Sigmoid colon (tissue), 7 donors: ENCODE measurements around the gene MPP3. TPM values are rescaled to one million over a fixed set of nuclear protein-coding genes. Genes with fewer than 3 reads are reported as not detected.

ENCODE experiments used
- DNase-seq: peaks from one replicate; pipeline ENCODE4 v3.0.0-alpha.2; 2019
- H3K27ac ChIP-seq, 4 donors: fragments of 200-600 bp; sonication (generic); one replicate each; pipeline ENCODE4 v1.5.1; 2016 to 2019; ENCODE audit warnings: mild to moderate bottlenecking in 1 of 4
- H3K27me3 ChIP-seq, 3 donors: fragments of 200-600 bp; sonication (generic); one replicate each; pipeline ENCODE4 v1.5.1; 2019; ENCODE audit warnings: mild to moderate bottlenecking in 1 of 3
- H3K36me3 ChIP-seq, 4 donors: fragments of 200-600 bp; sonication (generic); one replicate each; pipeline ENCODE4 v1.5.1; 2016 to 2019
- H3K4me1 ChIP-seq, 4 donors: fragments of 200-600 bp; sonication (generic); one replicate each; pipeline ENCODE4 v1.5.1; 2017 to 2019
- H3K4me3 ChIP-seq, 4 donors: fragments of 200-600 bp; sonication (generic); one replicate each; pipeline ENCODE4 v1.5.1; 2017 to 2019; ENCODE audit warnings: mild to moderate bottlenecking in 2 of 4, moderate library complexity in 1 of 4
- H3K9me3 ChIP-seq, 4 donors: fragments of 200-600 bp in 3 of 4; sonication (generic) in 3 of 4; one replicate each; pipeline versions ENCODE4 v1.5.1 to v1.6.1; 2013 to 2019
- EP300 ChIP-seq, 4 donors: sonication (generic); formaldehyde crosslinking; IDR thresholded peaks; one replicate each; pipeline ENCODE4 v1.6.1; 2017; ENCODE audit warnings: antibody characterized with exemption in 4 of 4
- POLR2A ChIP-seq, 2 donors: fragments of 450-650 bp; IDR thresholded peaks; one replicate each; pipeline ENCODE4 v1.6.1; 2016; ENCODE audit warnings: antibody characterized with exemption in 2 of 2, mild to moderate bottlenecking in 2 of 2, moderate library complexity in 2 of 2
- POLR2AphosphoS5 ChIP-seq, 4 donors: sonication (generic); formaldehyde crosslinking; IDR thresholded peaks; one replicate each; pipeline ENCODE4 v1.6.1; 2017; ENCODE audit warnings: antibody characterized with exemption in 4 of 4
- WGBS, 2 donors: extraction: QIAGEN DNeasy Blood & Tissue Kit; methylation state at CpG; one replicate each; pipeline ENCODE4 v1.1.7; 2013; 5-methylcytosine and 5-hydroxymethylcytosine counted together
- intact Hi-C: fragments of 100-400 bp; cut with DNase I; formaldehyde crosslinking; loops from one replicate; pipeline ENCODE4 v1.15.1; 2023
- polyA plus RNA-seq, 3 donors: library from polyadenylated mRNA; stranded (reverse); fragments of 200-250 nt; gene quantifications; one replicate each; pipeline ENCODE4 v1.2.3, GENCODE V29; 2013
- total RNA-seq, 4 donors: library from RNA; depleted of rRNA; stranded (reverse); fragments of >200 nt; gene quantifications; one replicate each; pipeline ENCODE4 v1.1.0, GENCODE V29; 2016
- TF ChIP-seq, protein P1 (sequence below), 4 experiments: fragments of 450-650 bp in 3 of 4; fragments of 200-600 bp in 1 of 4; IDR thresholded peaks; one replicate each; pipeline ENCODE4 v1.5.1; 2016 to 2019; ENCODE audit warnings: antibody characterized with exemption in 4 of 4, mild to moderate bottlenecking in 3 of 4, moderate library complexity in 2 of 4
- donor health status: healthy with polysubstance abuse.
- donor health status: Bipolar disorder and iron deficiency.
- donor health status: healthy.

Gene MPP3
- total and polyA plus RNA-seq, 7 donors: 0.23 to 10.5 (median 5.0) TPM

DNA sequence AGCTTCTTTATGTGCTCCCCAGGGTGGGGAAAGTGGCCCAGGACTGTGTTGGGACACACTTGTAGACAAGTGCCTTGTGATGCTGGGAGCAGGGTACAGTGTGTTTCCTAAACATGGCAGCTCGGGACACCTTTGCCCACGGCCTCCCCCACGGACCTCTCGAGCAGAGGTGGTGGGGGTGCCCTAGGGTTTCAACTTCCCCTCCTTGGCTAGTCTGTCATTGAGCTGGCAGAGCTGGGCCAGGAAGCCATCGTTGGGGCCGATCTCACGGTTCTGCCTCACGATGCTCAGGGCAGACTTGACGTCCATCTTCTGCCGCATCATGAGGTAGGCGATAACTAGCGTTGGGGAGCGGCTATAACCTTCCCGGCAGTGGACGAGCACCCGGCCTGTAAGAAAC is 63.5 kb downstream of the MPP3 start:
- Histone ChIP-seq H3K4me3 (no peak overlapping the region), H3K27ac (peak overlapping the region in 2 of 4 donors; percentile 30 to 39), H3K36me3 (peaks cover 37 to 79% (median 46%) of the 10 kb centered on the region in 4 donors), H3K4me1 (peaks cover 0 to 25% (median 10%) of the 10 kb centered on the region in 4 donors), H3K27me3 (no peaks in the 10 kb centered on the region), H3K9me3 (no peaks in the 10 kb centered on the region)
- intact Hi-C loops: no loop called here
- TF ChIP-seq POLR2A (IDR thresholded peaks at IDR 0.05): no peak
- TF ChIP-seq, protein P1, sequence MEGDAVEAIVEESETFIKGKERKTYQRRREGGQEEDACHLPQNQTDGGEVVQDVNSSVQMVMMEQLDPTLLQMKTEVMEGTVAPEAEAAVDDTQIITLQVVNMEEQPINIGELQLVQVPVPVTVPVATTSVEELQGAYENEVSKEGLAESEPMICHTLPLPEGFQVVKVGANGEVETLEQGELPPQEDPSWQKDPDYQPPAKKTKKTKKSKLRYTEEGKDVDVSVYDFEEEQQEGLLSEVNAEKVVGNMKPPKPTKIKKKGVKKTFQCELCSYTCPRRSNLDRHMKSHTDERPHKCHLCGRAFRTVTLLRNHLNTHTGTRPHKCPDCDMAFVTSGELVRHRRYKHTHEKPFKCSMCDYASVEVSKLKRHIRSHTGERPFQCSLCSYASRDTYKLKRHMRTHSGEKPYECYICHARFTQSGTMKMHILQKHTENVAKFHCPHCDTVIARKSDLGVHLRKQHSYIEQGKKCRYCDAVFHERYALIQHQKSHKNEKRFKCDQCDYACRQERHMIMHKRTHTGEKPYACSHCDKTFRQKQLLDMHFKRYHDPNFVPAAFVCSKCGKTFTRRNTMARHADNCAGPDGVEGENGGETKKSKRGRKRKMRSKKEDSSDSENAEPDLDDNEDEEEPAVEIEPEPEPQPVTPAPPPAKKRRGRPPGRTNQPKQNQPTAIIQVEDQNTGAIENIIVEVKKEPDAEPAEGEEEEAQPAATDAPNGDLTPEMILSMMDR (IDR thresholded peaks at IDR 0.05): no peak
- TF ChIP-seq POLR2AphosphoS5 (IDR thresholded peaks at IDR 0.05): no peak
- TF ChIP-seq EP300 (IDR thresholded peaks at IDR 0.05): no peak
- WGBS, 2 donors: 92 to 93% methylated on average over 16 of the region's 16 CpGs
- DNase-seq: no peak

DNA sequence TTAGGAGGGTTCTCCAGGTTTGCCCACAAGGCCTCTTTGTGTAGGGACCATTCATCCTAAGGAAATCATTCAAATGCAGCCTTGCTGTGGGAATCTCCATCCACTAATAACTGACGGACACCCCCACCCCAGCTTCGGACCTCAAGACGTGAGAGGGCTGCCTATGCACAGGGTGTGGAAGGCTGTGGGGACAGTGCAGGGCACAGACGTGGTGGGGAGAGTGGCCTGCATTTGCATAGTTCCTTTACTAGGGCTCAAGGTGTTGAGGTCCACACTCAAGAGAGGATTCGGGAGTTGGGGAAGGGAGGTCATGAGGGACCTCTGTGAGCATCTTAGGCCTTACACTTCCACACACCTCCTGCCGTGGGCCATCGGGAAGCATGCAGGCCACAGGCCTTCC is 64.0 kb downstream of the MPP3 start:
- Histone ChIP-seq H3K4me1 (peaks cover 0 to 28% (median 10%) of the 10 kb centered on the region in 4 donors), H3K27me3 (no peaks in the 10 kb centered on the region), H3K27ac (peak overlapping the region in 2 of 4 donors; percentile 30 to 39), H3K36me3 (peaks cover 33 to 74% (median 41%) of the 10 kb centered on the region in 4 donors), H3K4me3 (no peak overlapping the region), H3K9me3 (no peaks in the 10 kb centered on the region)
- no peak for TF ChIP-seq POLR2A (IDR thresholded peaks at IDR 0.05)
- no peak for TF ChIP-seq POLR2AphosphoS5 (IDR thresholded peaks at IDR 0.05)
- TF ChIP-seq, protein P1 (IDR thresholded peaks at IDR 0.05): no peak
- no peak for TF ChIP-seq EP300 (IDR thresholded peaks at IDR 0.05)
- DNase-seq: no peak
- intact Hi-C loops: no loop called here
- 92 to 93% methylated on average over 7 of the region's 7 CpGs for WGBS, 2 donors

DNA sequence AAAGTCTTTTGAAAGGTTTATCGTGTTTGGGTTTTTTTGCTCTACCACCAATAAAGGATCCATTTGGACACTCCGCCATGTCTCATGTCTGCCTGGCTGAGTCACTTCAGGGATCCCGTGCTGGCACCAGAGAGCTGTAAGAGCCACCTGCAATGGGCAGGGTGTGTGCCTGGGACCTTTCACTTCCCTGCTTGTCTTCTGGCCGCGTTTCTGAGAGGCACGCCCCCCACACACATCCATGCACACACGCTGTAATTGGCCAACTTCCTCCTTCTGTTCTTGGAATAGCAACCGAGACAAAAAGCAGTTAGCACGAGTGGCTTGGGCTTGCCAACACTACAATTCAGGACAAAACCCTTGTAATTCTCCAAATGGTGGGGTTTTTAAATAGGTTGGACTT is 64.6 kb downstream of the MPP3 start:
- no peaks in the 10 kb centered on the region for H3K27me3 ChIP-seq

DNA sequence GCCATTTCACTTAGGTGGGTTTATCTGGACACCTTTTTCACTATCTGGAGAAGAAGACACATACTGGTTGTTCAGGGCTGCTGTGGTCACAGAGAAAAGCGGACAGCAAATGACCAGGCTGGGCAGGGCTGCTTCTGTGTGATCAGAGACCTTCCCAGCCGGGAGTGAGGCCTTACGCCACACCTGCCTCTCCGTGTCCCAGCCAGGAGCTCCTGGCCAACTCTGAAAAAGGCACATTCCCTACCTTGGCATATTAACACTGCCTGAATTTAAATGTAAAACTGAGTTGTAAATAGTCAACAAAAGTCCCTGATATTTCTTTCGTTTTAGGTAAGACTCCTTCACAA is 65.3 kb downstream of the MPP3 start:
- Histone ChIP-seq H3K4me3 (no peak overlapping the region), H3K27me3 (no peaks in the 10 kb centered on the region), H3K27ac (no peak overlapping the region), H3K9me3 (no peaks in the 10 kb centered on the region), H3K36me3 (peaks cover 22 to 62% (median 30%) of the 10 kb centered on the region in 4 donors), H3K4me1 (peaks cover 0 to 23% (median 10%) of the 10 kb centered on the region in 4 donors)
- WGBS, 2 donors: 78 to 84% methylated on average over 5 of the region's 5 CpGs
- TF ChIP-seq POLR2A (IDR thresholded peaks at IDR 0.05) (no peak), POLR2AphosphoS5 (IDR thresholded peaks at IDR 0.05) (no peak), EP300 (IDR thresholded peaks at IDR 0.05) (no peak)
- TF ChIP-seq, protein P1 (IDR thresholded peaks at IDR 0.05): no peak
- intact Hi-C loops: no loop called here
- no peak for DNase-seq

More for the DNA sequence above, 64.6 kb downstream of the MPP3 start:
- Histone ChIP-seq H3K9me3 (no peaks in the 10 kb centered on the region), H3K27ac (peak overlapping the region in 2 of 4 donors; percentile 30 to 39), H3K4me1 (peaks cover 0 to 28% (median 10%) of the 10 kb centered on the region in 4 donors), H3K4me3 (no peak overlapping the region), H3K36me3 (peaks cover 29 to 69% (median 37%) of the 10 kb centered on the region in 4 donors)
- DNase-seq: peak; percentile 79
- WGBS, 2 donors: 17 to 30% methylated on average over 9 of the region's 9 CpGs
- TF ChIP-seq POLR2A (IDR thresholded peaks at IDR 0.05) (no peak), POLR2AphosphoS5 (IDR thresholded peaks at IDR 0.05) (peak in 2 of 4 donors; percentile 30 to 51)
- intact Hi-C loops: no loop called here

DNA sequence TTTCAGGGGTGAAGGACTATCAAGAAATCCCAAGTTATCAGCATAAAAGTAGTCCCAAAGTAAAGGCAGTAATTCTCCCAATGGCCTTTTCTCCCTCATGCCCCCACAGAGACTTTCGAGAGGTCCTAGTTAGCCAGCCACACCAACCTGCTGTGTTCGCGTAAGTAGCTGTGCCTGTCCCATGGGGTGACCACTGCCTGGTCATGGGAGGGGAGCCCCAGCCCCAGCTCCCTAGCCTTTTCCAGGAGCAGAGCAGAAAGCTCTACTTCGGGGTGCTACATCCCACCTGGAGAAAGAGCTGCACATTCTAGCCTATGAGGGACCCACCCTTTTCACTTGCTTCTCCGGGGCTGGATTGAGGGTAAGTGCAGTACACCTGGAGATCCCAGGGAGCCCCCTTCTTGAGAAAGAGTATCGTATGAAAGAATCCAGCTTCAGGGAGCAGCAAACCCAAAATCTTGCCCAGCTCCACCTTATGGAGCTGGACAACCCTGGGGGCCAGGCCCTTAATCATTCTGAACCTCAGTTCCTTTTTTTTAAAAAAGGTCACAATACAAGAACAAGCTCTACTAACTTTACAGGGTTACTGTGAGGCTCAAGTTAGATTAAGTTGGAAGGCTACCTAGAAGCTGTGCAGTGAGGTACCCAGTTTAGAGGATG is 65.8 kb downstream of the MPP3 start:
- H3K27ac ChIP-seq: peak overlapping the region in 2 of 4 donors; percentile 0 to 18

More for the DNA sequence above, 65.8 kb downstream of the MPP3 start:
- Histone ChIP-seq H3K27me3 (no peaks in the 10 kb centered on the region), H3K9me3 (no peaks in the 10 kb centered on the region), H3K4me1 (peaks cover 0 to 18% (median 6%) of the 10 kb centered on the region in 4 donors), H3K4me3 (no peak overlapping the region), H3K36me3 (peaks cover 17 to 57% (median 25%) of the 10 kb centered on the region in 4 donors)
- TF ChIP-seq POLR2AphosphoS5 (IDR thresholded peaks at IDR 0.05): no peak
- no peak for DNase-seq
- intact Hi-C loops: no loop called here
- WGBS, 2 donors: 86 to 88% methylated on average over 6 of the region's 6 CpGs
